A673 (cell line): ENCODE measurements around the gene UBE3A. TPM values are rescaled to one million over a fixed set of nuclear protein-coding genes. Genes with fewer than 3 reads are reported as not detected.
"Not testable (repeated sequence)": the region's sequence is repeated elsewhere in the genome, so short reads cannot be mapped to it uniquely, and the experiment has no call there.

Experiments
- BruUV-seq: library from RNA; stranded (reverse); fragments of 400-500 nt; replicated peaks from 2 replicates; lab custom pipeline; 2021; lab: Mats Ljungman, UMichigan
- CTCF ChIA-PET: fragments of 300-600 bp; sonication (Branson Sonifier 250); formaldehyde crosslinking; loops from one replicate; lab custom pipeline; 2022; ENCODE audit warnings: antibody characterized with exemption; lab: Charles Lee
- POLR2A ChIA-PET: fragments of 300-600 bp; sonication (Branson Sonifier 250); formaldehyde crosslinking; loops from one replicate; lab custom pipeline; 2022; ENCODE audit warnings: antibody characterized with exemption; ENCODE audit not compliant: low non-redundant PET; lab: Charles Lee
- DNase-seq: peaks from one replicate; pipeline ENCODE4 v3.0.0-alpha.2; 2015; ENCODE audit warnings: low spot score
- H3K27ac ChIP-seq: fragments of 200-600 bp; sonication (generic); 2 replicates; pipeline ENCODE4 v1.5.1; 2016; ENCODE audit warnings: mixed run types, low read depth, mild to moderate bottlenecking, mixed read lengths, antibody characterized with exemption, low read length; ENCODE audit not compliant: poor library complexity, severe bottlenecking
- H3K27me3 ChIP-seq: fragments of 200-600 bp; sonication (generic); replicated peaks from 2 replicates; pipeline ENCODE4 v1.6.1; 2017; ENCODE audit warnings: mixed run types, low read depth, mild to moderate bottlenecking, mixed read lengths, antibody characterized with exemption, low read length; ENCODE audit not compliant: insufficient read depth, poor library complexity
- H3K36me3 ChIP-seq: fragments of 200-600 bp; sonication (generic); 2 replicates; pipeline ENCODE4 v1.6.1; 2016; ENCODE audit warnings: mixed run types, mild to moderate bottlenecking, mixed read lengths, antibody characterized with exemption, low read length; ENCODE audit not compliant: insufficient read depth, poor library complexity, severe bottlenecking
- H3K4me1 ChIP-seq: fragments of 200-600 bp; sonication (generic); 2 replicates; pipeline ENCODE4 v1.6.1; 2017; ENCODE audit warnings: mixed run types, mild to moderate bottlenecking, mixed read lengths, antibody characterized with exemption, low read length; ENCODE audit not compliant: insufficient read depth, poor library complexity, severe bottlenecking
- H3K4me3 ChIP-seq: fragments of 200-600 bp; sonication (generic); 2 replicates; pipeline ENCODE4 v1.5.1; 2016; ENCODE audit warnings: low read depth, mixed run types, mild to moderate bottlenecking, mixed read lengths, low read length; ENCODE audit not compliant: poor library complexity, severe bottlenecking
- H3K9me3 ChIP-seq: fragments of 200-600 bp; sonication (generic); 2 replicates; pipeline ENCODE4 v1.6.1; 2016; ENCODE audit warnings: mixed run types, low read depth, mild to moderate bottlenecking, mixed read lengths, antibody characterized with exemption, low read length; ENCODE audit not compliant: poor library complexity, severe bottlenecking
- EZH2 ChIP-seq: fragments of 200-600 bp; sonication (generic); IDR thresholded peaks from 2 replicates; pipeline ENCODE4 v1.6.1; 2017; ENCODE audit warnings: borderline replicate concordance, low read depth, mild to moderate bottlenecking, mixed read lengths, antibody characterized with exemption, low read length; ENCODE audit not compliant: poor library complexity, severe bottlenecking
- intact Hi-C: fragments of 100-400 bp; cut with micrococcal nuclease; formaldehyde crosslinking; loops from one replicate; pipeline ENCODE4 v1.10.0; 2022; ENCODE audit not compliant: unreplicated experiment
- total RNA-seq: library from RNA; stranded (reverse); gene quantifications from 2 replicates; pipeline ENCODE4 v1.2.3, GENCODE V29; 2021
- TF ChIP-seq, protein P1 (sequence below): fragments of 300-800, 200-600 bp; sonication (generic); conservative IDR thresholded peaks from 2 replicates; pipeline ENCODE4 v1.5.1; 2017; ENCODE audit warnings: low read depth, mild to moderate bottlenecking, antibody characterized with exemption, low read length, moderate library complexity, mixed read lengths

UBE3A gene
- total RNA-seq, 1 experiment from 2014 or later = 104 TPM

DNA sequence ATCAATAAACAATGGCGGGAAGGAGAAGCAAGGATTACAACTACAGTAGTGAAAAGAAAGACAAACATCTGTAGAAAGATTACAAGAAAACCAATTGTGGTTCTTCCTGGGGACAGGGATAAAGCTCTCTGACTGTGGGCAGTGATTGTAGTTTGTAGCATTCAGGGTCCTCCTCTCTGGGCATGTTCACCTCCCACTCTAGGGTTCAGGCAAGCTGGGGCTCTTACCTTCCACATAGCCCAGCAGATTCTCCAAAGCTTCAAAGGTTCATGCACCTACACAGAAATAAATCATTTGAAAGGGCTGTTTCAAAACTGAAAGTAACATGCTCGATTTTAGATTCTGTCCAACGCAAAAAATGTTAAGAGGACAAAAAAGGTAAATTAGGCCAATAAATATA, 17.4 kb upstream of the UBE3A start:
- Histone ChIP-seq H3K36me3 (no peaks in the 10 kb centered on the region), H3K9me3 (peaks cover 17% of the 10 kb centered on the region), H3K27me3 (no peaks in the 10 kb centered on the region), H3K27ac (no peak overlapping the region), H3K4me1 (no peaks in the 10 kb centered on the region), H3K4me3 (no peak overlapping the region)
- no TSS peak for BruUV-seq
- intact Hi-C loops = no loop called here
- TF ChIP-seq, protein P1, sequence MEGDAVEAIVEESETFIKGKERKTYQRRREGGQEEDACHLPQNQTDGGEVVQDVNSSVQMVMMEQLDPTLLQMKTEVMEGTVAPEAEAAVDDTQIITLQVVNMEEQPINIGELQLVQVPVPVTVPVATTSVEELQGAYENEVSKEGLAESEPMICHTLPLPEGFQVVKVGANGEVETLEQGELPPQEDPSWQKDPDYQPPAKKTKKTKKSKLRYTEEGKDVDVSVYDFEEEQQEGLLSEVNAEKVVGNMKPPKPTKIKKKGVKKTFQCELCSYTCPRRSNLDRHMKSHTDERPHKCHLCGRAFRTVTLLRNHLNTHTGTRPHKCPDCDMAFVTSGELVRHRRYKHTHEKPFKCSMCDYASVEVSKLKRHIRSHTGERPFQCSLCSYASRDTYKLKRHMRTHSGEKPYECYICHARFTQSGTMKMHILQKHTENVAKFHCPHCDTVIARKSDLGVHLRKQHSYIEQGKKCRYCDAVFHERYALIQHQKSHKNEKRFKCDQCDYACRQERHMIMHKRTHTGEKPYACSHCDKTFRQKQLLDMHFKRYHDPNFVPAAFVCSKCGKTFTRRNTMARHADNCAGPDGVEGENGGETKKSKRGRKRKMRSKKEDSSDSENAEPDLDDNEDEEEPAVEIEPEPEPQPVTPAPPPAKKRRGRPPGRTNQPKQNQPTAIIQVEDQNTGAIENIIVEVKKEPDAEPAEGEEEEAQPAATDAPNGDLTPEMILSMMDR = no peak
- no peak for TF ChIP-seq EZH2
- DNase-seq = no peak
- CTCF ChIA-PET = no interaction called here
- POLR2A ChIA-PET = no interaction called here

DNA sequence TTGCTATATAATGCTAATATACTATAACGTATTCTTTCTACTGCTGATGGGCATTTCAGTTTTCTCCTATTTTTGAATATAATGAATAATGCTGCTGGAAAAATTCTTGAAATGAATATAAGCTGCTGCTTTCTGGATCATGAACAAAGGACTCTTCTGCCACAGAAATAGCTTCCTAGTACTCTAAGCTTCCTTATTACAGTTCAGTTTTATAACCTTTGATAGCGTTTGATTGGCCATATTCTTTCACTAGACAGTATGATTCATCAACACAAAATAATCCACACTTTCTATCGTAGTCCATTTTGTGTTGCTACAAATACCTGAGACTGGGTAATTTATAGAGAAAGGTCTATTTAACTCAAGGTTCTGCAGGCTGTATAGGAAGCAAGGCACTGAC, 16.4 kb upstream of the UBE3A start:
- DNase-seq = no peak
- no peaks in the 10 kb centered on the region for H3K27me3 ChIP-seq
- no peak overlapping the region for H3K27ac ChIP-seq
- intact Hi-C loops = no loop called here
- no peaks in the 10 kb centered on the region for H3K4me1 ChIP-seq
- ChIA-PET CTCF (no interaction called here), POLR2A (no interaction called here)
- H3K4me3 ChIP-seq = no peak overlapping the region
- no TSS peak for BruUV-seq
- peaks cover 22% of the 10 kb centered on the region for H3K9me3 ChIP-seq
- TF ChIP-seq, protein P1 = no peak
- no peak for TF ChIP-seq EZH2
- H3K36me3 ChIP-seq = no peaks in the 10 kb centered on the region

DNA sequence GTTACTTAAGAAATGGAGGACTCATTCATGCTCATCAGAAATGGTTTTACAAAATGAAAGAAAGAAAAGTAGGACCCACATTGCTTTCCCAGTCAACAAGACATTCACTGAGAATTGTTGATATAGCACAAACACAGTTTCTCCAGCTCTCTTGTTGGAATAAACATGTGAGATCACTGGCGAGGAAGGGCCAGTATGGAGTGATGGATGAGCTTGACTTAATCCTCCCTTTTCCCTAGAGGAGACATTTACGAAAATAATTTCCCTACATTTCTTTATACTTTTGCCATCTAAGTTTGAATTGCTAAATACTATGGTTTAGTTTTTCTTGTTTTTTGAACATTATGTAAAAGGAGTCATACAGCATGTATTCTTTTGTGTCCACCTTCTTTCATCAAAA, 15.9 kb upstream of the UBE3A start:
- CTCF ChIA-PET = no interaction called here
- POLR2A ChIA-PET = no interaction called here
- H3K27ac ChIP-seq = no peak overlapping the region
- H3K4me1 ChIP-seq = no peaks in the 10 kb centered on the region
- H3K36me3 ChIP-seq = no peaks in the 10 kb centered on the region
- DNase-seq = no peak
- no peak for TF ChIP-seq EZH2
- TF ChIP-seq, protein P1 = no peak
- no peaks in the 10 kb centered on the region for H3K27me3 ChIP-seq
- peaks cover 26% of the 10 kb centered on the region for H3K9me3 ChIP-seq
- no peak overlapping the region for H3K4me3 ChIP-seq
- intact Hi-C loops = no loop called here
- no TSS peak for BruUV-seq

DNA sequence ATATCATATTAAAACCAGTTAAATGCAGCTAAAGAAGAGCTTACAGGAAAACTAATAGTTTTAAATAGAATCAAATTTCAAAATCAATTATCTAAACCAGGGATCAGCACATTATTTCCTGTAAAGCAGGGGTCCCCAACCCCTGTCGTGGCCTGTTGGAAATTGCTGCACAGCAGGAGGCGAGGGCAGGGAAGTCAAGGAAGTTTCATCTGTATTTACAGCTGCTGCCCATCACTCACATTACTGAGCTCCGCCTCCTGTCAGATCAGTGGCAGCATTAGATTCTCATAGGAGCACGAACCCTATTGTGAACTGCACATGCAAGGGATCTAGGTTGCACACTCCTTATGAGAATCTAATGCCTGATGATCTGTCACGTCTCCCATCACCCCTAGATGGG, 14.4 kb upstream of the UBE3A start:
- H3K27me3 ChIP-seq, H3K4me1 ChIP-seq, POLR2A ChIA-PET, H3K27ac ChIP-seq, BruUV-seq, intact Hi-C loops, H3K4me3 ChIP-seq, DNase-seq, H3K36me3 ChIP-seq, CTCF ChIA-PET: not testable (repeated sequence)
- peaks cover 27% of the 10 kb centered on the region for H3K9me3 ChIP-seq
